Neural progenitor cell (in vitro differentiated cells): ENCODE data around the gene IFNG.
A peak's percentile ranks its signal among the peaks of the same experiment; 100 is the strongest.

Source experiments
- EZH2 ChIP-seq: fragments of 200-600 bp; sonication (generic); IDR thresholded peaks from 2 replicates; pipeline ENCODE4 v1.6.1; 2017; ENCODE audit warnings: antibody characterized with exemption, mild to moderate bottlenecking, moderate library complexity
- EZH2phosphoT487 ChIP-seq: fragments of 200-600 bp; sonication (generic); IDR thresholded peaks from 2 replicates; pipeline ENCODE4 v1.6.1; 2017; ENCODE audit warnings: antibody characterized with exemption
- TF ChIP-seq, protein P1 (sequence below): fragments of 200-600 bp; sonication (generic); IDR thresholded peaks from 2 replicates; pipeline ENCODE4 v1.5.1; 2017; ENCODE audit warnings: antibody characterized with exemption, mild to moderate bottlenecking

DNA sequence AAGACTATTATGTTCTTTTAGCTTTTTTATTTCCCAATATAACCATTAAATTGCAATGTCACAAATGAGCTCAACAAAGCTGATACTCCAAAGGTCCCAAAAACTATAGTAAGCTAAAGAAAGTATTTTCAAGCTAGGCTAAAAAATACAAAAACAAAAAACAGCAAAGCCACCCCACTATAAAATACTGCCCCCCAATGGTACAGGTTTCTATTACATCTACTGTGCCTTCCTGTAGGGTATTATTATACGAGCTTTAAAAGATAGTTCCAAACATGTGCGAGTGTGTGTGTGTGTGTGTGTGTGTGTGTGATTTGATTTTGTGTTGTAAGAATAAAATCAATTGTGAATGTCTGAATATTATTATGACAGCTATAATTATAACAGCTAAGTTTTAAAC is 1.1 kb downstream of the IFNG start:
- TF ChIP-seq, protein P1, sequence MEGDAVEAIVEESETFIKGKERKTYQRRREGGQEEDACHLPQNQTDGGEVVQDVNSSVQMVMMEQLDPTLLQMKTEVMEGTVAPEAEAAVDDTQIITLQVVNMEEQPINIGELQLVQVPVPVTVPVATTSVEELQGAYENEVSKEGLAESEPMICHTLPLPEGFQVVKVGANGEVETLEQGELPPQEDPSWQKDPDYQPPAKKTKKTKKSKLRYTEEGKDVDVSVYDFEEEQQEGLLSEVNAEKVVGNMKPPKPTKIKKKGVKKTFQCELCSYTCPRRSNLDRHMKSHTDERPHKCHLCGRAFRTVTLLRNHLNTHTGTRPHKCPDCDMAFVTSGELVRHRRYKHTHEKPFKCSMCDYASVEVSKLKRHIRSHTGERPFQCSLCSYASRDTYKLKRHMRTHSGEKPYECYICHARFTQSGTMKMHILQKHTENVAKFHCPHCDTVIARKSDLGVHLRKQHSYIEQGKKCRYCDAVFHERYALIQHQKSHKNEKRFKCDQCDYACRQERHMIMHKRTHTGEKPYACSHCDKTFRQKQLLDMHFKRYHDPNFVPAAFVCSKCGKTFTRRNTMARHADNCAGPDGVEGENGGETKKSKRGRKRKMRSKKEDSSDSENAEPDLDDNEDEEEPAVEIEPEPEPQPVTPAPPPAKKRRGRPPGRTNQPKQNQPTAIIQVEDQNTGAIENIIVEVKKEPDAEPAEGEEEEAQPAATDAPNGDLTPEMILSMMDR = peak; percentile 68
- TF ChIP-seq EZH2phosphoT487 (no peak), EZH2 (no peak)
